Measurements from ENCODE around the gene MLYCD. TPM values are rescaled to one million over a fixed set of nuclear protein-coding genes. Genes with fewer than 3 reads are reported as not detected.

Gene MLYCD
- polyA plus RNA-seq, 1 donor from 2014 or later: 2.4 TPM

- Histone ChIP-seq H4K20me1 (ENCODE audit: insufficient read depth) (no peaks in the 10 kb centered on the region), H3K9me3 (ENCODE audit: low read length) (no peaks in the 10 kb centered on the region), H2AFZ (ENCODE audit: low read depth, low read length) (no peak within 1 kb of the TSS), H3K4me2 (ENCODE audit: low read length) (no peak within 1 kb of the TSS), H3K36me3 (ENCODE audit: insufficient read depth, low read length) (no peaks in the 10 kb centered on the region), H3K9me2 (ENCODE audit: insufficient read depth, low read length) (no peaks in the 10 kb centered on the region), H3F3A (ENCODE audit: insufficient read depth, low read length, poor library complexity, severe bottlenecking) (no peaks in the 10 kb centered on the region), H3K9ac (ENCODE audit: low read length) (no peak within 1 kb of the TSS), H3K79me2 (replicated peaks; ENCODE audit: insufficient read depth, low read length) (no peaks in the 10 kb centered on the region), H3K27me3 (ENCODE audit: insufficient read depth, low read depth, low read length) (no peaks in the 10 kb centered on the region), H3K4me3 (ENCODE audit: low read length) (no peak within 1 kb of the TSS), H3K27ac (ENCODE audit: low read length) (no peak within 1 kb of the TSS)
- TF ChIP-seq POLR2AphosphoS5 (IDR thresholded peaks at IDR 0.05): no peak
- TF ChIP-seq TAF1 (IDR thresholded peaks at IDR 0.05; ENCODE audit: low read depth): no peak
- TF ChIP-seq CTCF (IDR thresholded peaks at IDR 0.05; ENCODE audit: poor library complexity, severe bottlenecking): no peak
- no peak for TF ChIP-seq EZH2 (IDR thresholded peaks at IDR 0.05; ENCODE audit: borderline replicate concordance, insufficient read depth, low read length, poor library complexity, severe bottlenecking)
- TF ChIP-seq MXI1 (conservative IDR thresholded peaks at IDR 0.05; ENCODE audit: poor library complexity, severe bottlenecking): no peak
- TF ChIP-seq EP300 (conservative IDR thresholded peaks at IDR 0.05; ENCODE audit: poor library complexity, severe bottlenecking): no peak
- no peak for TF ChIP-seq REST (IDR thresholded peaks at IDR 0.05; ENCODE audit: borderline replicate concordance)
- TF ChIP-seq SMC3 (conservative IDR thresholded peaks at IDR 0.05; ENCODE audit: poor library complexity): no peak
- TF ChIP-seq RAD21 (conservative IDR thresholded peaks at IDR 0.05): no peak
Measured at GRCh38 chr16:83952940-83953795, 54.3 kb downstream of the MLYCD start, which contains the start of gene OSGIN1. Gene OSGIN1 (plus strand): TSS chr16:83953240. CDS start chr16:83957672, 4,432 bp downstream.

GRCh38 chr16:83953796-83954576, 55.1 kb downstream of the MLYCD start:
- no peak overlapping the region for H3K4me3 ChIP-seq (ENCODE audit: low read length)
- H3K79me2 ChIP-seq (replicated peaks; ENCODE audit: insufficient read depth, low read length): no peaks in the 10 kb centered on the region
- H3K27me3 ChIP-seq (ENCODE audit: insufficient read depth, low read depth, low read length): no peaks in the 10 kb centered on the region
- no peak overlapping the region for H3K4me2 ChIP-seq (ENCODE audit: low read length)
- no peaks in the 10 kb centered on the region for H3K36me3 ChIP-seq (ENCODE audit: insufficient read depth, low read length)
- no peaks in the 10 kb centered on the region for H3K9me3 ChIP-seq (ENCODE audit: low read length)
- H3K27ac ChIP-seq (ENCODE audit: low read length): no peak overlapping the region
- H3K9me2 ChIP-seq (ENCODE audit: insufficient read depth, low read length): no peaks in the 10 kb centered on the region
- no peaks in the 10 kb centered on the region for H4K20me1 ChIP-seq (ENCODE audit: insufficient read depth)
- no peak overlapping the region for H3K9ac ChIP-seq (ENCODE audit: low read length)
- H3F3A ChIP-seq (ENCODE audit: insufficient read depth, low read length, poor library complexity, severe bottlenecking): no peaks in the 10 kb centered on the region
- TF ChIP-seq TAF1 (IDR thresholded peaks at IDR 0.05; ENCODE audit: low read depth) (no peak), CTCF (IDR thresholded peaks at IDR 0.05; ENCODE audit: poor library complexity, severe bottlenecking) (peak; percentile 60)
- H2AFZ ChIP-seq (ENCODE audit: low read depth, low read length): no peak overlapping the region

All from neural cell (in vitro differentiated cells).